GM21528 (cell line): ENCODE data around the gene FRY.
A peak's percentile ranks its signal among the peaks of the same experiment; 100 is the strongest.
"Not testable (repeated sequence)": the region's sequence is repeated elsewhere in the genome, so short reads cannot be mapped to it uniquely, and the experiment has no call there.

Experiments used
- ATAC-seq: cut with Tn5 transposase; IDR thresholded peaks from one replicate; pipeline ENCODE4 v1.9.1; 2021; ENCODE audit warnings: mild to moderate bottlenecking, moderate library complexity; ENCODE audit not compliant: unreplicated experiment, low FRiP score

Gene FRY

DNA sequence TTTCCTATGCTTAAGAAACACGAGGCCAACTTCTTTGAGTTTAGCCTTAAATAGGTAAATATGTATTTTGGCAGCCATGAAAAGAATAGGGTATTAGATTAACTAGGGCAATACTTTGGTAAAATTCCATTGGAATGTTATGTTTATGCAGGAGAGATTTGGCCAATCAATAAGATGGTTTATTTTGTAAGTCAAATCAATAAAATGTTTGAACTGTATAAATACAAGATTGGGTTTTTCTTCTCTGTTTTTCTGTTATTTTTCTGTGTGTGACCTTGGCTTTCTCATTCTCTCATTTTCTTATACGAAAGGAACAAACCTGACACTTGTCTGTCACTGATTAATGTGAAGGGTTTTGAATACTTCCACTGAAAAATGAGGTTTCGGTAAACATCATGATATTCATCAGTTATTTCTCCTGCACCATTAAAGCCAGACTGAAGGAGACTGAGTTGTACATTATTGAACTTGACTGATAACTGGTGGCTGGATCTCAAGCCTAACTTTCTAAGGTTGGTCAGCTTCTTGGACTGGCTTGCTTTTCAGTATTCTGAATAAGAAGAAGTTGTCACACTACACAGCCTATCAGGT, 8.6 kb downstream of the FRY start:
- no peak for ATAC-seq

DNA sequence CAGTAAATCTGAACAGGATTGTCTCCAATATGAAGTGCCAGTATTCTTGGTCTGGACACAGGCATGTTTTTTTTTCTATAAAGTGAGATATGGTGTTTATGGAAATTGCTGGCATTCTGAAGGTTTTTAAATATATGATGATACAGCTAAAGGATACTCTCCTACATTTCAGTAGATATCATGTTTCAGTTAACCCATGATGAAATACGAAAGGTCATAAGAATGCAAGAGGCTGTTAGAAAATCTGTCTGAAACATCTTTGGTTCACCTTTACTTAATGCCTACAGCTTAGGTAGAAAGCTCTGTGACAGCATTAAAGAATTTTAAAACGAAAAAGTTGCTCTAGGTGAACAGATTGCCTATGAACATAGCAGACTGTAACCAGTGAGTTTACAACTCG, 9.1 kb downstream of the FRY start:
- ATAC-seq = no peak

DNA sequence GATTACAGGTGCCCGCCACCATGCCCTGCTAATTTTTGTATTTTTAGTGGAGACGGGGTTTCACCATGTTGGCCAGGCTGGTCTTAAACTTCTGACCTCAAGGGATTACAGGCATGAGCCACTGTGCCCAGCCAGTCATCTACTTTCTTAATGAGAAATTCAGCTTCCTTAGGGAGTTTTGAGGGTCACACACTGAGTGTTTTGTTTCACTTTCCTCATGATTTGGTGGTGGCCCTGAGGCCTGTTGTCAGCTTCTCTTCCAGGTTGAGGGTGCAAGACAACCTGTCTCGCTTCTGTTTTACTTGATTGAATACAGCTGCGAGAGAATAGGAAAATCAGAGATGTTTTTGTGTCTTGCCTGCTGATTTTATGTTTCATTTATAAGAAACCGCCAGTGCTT, 9.9 kb downstream of the FRY start:
- ATAC-seq = peak; percentile 53

DNA sequence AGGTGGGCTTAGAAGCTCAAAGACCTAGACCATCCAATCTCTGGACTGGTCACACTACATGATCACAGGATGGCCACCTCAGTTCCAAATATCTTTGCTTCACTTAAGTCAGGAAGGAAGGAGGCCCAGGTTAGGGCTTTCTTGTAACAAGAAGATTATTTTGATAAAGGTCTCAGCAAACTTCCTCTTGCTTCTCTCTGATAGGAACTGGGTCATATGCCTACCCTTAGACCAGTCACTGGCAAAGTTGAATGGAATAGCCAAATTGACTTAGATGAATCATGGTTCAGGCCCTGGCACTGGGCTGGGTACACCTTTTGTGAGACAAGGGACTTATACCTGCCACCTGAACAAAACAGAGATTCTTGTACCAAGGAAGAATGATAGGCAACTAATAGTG, 11.0 kb downstream of the FRY start:
- no peak for ATAC-seq

DNA sequence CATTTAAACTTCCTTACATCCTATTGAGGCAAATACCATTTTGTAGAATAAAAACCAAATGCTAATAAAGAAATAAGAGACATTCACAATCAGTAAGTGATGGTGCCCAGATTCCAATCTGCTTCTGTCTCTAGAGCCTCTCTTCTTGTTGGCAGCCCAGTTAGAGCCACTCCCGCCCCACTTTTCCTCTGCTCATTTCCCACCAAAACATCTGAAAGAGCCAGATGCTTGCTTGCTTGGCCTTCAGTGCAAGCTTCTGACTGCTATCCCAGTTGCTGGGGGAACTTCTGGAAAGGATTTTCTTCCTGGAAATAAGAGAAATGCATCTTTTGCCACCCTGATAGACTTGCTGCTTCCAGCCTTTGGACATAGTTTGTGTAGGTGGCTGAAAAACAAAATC, 12.9 kb downstream of the FRY start:
- no peak for ATAC-seq

DNA sequence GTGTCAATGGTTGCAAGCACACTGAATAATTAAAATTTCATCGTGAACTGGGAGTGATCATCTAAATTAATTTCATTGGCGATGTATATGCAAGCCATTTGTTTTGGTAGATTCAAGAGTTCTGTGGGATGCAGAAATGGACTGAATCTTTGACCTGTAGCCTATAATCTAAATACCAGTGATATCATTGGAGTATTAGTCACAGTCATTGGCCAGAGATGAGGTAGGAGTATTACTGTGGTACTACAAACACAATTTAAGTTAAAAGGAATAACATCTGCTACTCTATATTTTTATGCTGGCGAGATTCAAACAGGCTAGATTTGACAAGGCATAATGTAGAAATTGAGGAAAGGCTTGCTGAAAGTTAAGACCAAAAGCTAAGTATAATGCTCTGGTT, 14.0 kb downstream of the FRY start:
- ATAC-seq = no peak

DNA sequence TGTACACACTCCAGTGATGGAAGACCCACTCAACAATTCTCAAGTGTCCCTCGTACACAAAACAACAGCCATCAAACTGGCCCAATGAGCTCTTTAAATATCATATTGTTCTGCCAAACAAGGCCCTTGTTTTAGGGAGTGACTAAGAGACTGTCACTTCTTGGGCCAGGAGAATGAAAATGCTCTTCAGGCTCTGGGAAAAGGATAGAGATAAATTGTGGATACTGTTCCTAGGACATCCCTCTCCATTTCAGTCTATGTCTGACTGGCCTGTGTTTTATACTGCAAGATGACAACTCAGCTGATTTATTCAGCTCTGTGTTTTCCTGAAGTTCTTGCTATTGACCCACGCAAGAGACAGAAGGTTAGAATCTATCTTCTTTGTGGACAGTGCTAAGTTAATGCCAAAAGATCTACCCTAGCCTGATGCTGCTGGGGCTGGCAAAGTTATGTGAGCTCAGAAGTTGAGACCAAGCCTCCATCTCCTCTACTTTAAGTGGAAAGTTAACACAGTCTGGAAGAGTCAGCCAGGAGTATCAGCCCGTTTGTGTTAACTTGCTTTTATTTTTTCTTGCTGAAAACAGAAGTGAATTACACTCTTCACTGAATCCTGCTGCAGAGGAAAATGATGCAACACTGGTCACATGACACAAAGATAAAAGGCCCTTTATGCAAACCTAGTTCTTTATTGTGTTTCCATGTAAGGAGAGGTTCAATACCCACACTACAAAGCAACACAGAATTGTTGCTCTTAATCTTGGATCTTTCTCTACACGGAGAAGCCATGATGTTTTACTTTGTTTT, 14.6 kb downstream of the FRY start:
- no peak for ATAC-seq

DNA sequence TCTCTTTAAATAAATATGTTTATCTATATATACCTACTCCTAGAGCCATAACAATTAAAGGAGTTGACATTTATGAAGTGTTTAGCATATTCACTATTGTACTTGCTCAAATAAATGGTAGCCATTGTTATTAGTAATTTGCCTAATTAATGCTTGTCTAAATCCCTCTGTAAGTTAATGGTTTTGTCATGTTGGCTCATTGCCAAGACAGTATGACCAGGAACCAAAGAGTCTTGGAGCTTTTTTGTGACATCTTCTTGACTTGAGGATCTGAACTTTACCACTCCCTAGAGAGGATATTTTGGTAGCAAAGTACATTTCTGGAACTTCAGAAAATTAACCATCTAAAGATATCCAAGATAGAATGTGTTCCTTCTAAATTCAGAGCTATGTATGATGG, 15.5 kb downstream of the FRY start:
- no peak for ATAC-seq

DNA sequence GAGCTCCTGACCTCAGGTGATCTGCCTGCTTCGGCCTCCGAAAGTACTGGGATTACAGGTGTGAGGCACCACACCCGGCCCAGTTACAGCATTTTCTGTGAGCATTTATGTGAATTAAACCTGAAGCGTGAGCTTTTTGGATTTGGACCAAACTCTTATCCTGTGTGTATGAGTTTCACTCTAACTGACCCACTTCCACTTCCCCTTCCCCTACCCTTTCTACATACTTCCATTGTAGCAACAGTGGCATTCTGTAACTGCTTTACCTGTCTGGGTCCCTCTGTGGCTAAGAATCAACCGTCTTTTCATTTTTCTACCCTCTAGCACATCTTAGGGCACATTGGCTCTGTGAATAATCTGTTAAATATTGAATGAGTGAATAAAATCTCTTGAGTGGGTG, 16.2 kb downstream of the FRY start:
- no peak for ATAC-seq

DNA sequence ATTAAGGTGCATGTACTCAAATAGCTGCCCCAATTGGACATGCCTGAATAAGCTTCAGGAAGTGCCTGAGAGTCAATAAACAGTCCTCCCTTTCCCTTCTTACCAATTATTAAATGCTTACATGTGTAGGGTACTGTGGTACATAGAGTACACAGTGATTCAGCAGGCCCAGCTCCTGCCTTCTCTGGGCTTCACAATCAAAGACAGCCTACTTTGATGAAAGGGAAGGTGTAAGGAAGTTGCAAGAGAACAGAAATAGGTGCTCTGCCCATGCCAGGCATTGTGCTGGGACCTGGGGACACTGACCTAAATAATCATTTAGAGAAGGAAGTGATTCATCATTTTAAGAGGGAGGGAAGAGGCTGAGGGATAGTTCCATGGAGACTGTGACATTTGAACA, 17.2 kb downstream of the FRY start:
- ATAC-seq = no peak

DNA sequence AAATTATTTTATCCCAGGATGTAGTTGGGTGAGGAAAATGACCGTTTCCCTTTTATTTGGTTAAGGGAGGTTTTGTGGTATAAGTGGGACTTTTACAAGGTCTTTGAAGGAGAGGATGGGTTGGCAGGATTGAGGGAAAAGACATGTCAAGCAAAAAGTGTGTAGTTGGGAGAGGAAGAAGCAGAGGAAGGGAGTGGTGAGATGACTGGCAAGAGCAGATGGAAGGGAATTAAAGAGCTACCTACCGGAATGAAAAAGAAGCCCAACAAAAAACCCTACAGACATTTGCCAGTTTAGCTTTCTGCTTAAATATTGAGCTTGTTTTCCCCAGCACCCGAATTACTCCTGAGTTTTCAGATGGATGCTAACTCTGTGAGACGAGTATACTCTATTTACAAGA, 19.6 kb downstream of the FRY start:
- no peak for ATAC-seq

DNA sequence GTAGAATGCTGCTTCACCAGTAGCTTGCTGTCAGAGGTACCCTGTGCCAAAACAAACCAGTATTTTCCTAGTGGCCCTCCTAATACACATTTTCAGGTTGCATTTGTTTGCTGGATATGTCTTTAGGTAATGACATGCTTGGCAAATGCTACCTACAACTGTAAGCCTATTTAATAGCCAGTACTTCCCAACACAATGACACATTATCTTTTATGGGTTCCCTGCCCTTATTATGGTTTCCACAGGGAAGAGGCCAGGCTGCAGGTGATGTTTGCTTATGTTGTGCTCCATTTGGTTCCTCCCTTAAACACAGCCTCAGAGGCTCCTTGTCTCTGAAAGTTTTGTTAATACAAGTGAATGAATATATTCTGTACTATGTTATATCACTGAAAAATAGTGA, 24.7 kb downstream of the FRY start:
- ATAC-seq = no peak

DNA sequence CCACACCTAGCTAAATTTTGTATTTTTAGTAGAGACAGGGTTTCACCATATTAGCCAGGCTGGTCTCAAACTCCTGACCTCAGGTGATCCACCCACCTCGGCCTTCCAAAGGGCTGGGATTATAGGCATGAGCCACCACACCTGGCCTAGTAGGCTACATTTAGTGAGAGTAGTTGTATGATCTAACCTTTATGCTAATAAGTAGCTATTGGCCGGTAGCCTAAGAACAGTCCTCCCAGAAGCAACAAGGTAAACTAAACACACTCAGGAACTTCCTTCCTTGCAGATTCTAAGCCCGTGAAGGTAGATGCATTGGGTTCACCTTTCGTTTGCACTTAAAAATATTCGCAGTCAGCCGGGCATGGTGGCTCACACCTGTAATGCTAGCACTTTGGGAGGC, 25.8 kb downstream of the FRY start:
- not testable (repeated sequence) for ATAC-seq

DNA sequence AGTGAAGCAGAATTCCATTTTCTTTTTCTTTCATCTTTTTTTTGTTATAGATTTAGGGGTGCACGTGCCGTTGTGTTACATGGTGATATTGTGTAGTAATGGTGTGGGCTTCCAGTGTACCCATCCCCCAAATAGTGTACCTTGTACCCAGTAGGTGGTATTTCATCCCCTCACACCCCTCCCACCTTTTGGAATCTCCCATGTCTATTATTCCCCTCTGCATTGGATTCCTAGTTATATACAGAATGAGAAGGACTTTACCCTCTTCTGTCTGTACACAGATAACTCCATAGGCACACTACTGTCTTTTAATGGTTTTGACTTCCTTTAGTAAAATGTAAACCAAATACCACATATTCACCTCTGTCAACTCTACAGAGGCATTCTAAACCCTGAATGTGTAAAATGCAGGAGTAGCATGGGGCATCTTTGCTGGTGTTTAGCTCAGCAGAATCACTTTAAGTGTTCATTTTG, 28.0 kb downstream of the FRY start:
- ATAC-seq = no peak

DNA sequence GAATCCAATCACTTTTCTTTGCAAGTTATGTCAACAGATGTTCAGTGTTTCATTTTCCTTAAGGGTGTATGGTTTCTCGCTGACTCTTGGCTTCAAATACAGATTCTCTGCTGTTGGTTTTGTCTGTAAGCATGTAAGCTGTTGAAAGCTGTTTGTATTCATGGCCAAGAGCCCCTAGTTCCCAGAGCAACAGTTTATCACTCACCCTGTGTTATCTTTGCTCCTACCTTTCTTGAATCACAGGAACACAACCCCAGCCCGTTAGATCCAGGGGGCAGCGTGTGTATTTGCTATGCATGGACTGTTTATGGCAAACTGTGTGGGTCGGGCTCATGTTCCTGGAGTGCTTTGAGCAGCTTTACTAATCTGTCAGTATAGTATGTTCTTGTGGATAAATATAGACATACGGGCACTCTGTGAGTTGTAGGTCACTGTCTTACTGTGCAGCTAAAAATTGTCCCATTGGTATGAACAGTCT, 28.9 kb downstream of the FRY start:
- no peak for ATAC-seq

DNA sequence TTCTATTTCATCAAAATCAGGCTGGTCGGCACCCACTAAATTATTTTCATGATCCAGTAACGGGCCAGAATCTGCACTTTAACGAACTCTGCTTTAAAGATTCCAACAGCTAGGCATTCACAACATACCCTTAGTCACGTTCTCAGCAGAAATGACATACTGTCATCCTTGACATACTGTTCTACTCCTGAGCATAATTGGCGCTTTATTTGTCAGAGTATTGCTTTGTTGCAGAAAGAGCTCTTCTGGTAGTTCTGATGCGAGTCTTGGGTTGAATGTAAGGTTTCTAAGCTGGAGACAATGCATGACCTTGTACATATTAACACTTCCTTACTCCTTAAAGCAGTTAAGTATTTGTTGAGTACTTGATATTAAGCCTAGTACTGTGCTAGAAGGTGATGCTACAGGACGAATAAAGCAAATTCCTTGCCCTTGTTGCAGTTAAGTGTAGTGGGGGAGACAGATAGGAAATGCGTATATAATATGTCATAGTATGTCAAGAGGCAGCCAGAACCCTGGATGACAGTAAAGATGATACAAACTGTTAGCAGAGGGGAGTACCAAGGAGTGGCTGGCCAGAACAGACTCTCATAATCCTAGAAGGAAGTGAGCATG, 32.2 kb downstream of the FRY start:
- no peak for ATAC-seq

DNA sequence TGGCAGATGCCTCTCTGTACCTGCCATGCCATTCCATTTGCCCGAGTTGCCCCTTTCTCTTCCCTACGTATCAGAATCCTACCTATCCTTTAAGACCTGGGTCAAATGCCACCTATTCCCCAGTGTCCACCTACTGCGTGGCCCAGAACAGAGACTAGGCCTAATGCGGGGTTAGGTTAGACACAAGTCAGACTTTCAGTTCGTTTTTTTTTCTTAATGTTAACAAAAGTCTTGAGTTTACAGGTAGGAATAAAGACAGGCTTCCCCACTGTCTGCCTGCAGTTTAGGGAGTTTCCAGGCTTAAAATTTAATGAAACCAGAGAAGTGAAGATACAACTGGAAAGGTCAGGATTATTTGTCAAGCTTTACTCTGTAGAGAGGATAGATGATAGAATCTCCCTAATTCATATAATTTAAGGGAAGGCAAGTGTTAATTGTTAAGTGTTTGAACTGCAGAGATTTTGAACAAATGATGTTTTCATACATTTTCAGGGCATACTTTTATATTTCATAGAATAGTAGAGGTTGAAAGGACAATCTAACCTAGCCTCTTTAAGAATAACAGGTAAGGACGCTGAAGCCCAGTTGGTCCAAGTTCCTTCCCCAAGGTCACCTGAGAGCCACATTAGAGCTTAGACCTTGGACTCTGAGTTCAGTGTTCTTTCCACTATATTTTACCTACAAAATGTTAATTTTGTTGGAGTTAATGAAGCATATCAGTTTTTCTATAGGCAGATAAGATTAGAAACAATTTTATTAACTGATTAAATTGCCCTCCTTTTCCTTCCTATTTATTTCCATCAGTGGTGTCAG, 35.8 kb downstream of the FRY start:
- ATAC-seq = no peak

DNA sequence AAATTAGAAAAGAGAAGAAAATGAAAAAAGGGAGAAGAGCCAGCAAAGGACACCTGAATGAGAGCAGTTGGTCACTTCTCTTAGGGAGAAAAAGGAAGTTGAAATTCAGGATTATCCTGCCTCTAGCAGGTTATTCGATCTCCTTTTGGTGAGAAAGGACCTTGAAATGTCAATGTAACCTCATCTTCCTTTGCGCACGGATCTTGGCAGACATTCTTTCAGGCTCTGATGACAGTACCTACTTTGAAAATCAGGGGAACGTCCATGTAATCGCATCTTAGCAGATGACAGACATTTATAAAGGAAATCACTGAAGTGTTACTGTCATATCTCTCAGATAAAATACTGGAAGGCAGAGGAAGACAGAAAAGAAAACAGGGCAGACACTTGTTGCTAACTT, 36.7 kb downstream of the FRY start:
- no peak for ATAC-seq

DNA sequence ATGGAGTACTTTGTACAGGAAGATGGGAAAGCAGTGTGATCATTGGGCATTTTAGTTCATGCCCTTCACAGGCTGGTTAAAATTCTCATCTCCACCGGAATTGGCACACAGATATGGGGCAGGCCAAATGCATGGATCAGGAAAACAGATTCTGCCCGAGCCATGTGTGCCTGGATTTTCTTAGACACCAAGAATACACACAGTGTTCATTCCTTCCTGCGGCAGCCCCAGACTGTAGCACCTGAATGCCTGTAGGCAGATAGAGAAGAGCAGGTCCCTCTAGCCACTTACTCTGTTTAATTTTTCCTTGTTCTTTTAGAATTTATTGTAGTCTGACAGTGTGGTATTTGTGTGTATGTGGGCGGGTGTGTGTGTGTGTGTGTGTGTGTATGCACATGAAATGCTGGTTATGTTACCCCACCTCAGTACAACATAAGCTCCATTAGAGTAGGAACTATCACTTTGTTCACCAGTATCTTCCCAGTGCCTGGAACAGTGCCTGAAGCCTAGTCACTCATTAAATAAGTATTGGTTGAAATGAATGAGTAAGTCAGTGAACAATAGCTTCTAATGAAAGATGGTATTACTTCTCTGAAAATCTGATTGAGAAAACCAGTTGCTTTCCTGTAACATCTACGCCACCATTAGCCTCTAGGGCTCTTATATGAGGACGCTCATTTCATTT, 41.7 kb downstream of the FRY start:
- ATAC-seq = no peak

DNA sequence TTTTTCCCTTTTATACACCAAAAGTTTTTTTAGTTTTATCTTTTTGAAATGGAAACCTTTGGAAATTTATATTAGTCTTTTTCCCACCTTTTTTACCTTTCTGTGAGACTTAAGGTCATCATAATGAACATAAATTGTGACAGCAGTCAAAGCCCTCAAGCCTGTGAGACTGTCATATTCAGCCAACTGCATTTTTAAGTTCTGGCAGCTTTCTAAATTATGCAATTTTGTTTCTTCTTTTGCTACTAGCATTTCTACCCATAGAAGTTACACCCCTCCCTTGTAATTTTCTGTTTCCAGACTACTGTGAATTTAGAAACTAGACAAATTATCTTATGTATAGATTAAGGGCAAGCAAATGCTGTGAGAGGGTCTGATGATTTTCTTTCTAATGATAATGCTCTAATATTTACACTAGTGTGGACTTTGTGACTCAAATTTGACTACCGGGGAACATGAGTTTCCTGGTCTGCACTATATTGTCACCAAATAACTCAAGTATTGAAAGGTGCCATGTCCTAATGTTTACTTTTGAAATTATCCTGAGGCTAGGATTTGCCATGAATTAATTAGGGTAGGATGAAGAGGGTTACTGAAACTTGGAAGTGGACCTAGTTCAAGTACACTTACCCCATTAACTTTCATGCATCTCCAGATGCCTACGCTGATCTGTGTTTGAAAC, 43.7 kb downstream of the FRY start:
- no peak for ATAC-seq
